IMR-90 (cell line): ENCODE data around the gene SLC12A8.

Experiments used
- BHLHE40 ChIP-seq: fragments of 150-350 bp; IDR thresholded peaks from 2 replicates; pipeline ENCODE4 v1.6.1; 2016; ENCODE audit warnings: mild to moderate bottlenecking, low read depth, low read length
- CEBPB ChIP-seq: IDR thresholded peaks from 2 replicates; pipeline ENCODE4 v1.6.1; 2012; ENCODE audit warnings: low read depth, low read length, improper control_type of control experiment
- CHD1 ChIP-seq: IDR thresholded peaks from 2 replicates; pipeline ENCODE4 v1.6.1; 2012; ENCODE audit warnings: low read depth, low read length, improper control_type of control experiment
- CTCF ChIP-seq: conservative IDR thresholded peaks from 2 replicates; pipeline ENCODE4 v1.5.1; 2012; ENCODE audit warnings: mild to moderate bottlenecking, low read depth, low read length, improper control_type of control experiment
- FOS ChIP-seq: fragments of 150-350 bp; IDR thresholded peaks from 2 replicates; pipeline ENCODE4 v1.6.1; 2016; ENCODE audit warnings: low read depth, low read length
- MAFK ChIP-seq: IDR thresholded peaks from 2 replicates; pipeline ENCODE4 v1.6.1; 2012; ENCODE audit warnings: low read depth, low read length, improper control_type of control experiment
- MAZ ChIP-seq: IDR thresholded peaks from 2 replicates; pipeline ENCODE4 v1.6.1; 2012; ENCODE audit warnings: low read depth, mild to moderate bottlenecking, low read length, improper control_type of control experiment, moderate library complexity, borderline replicate concordance
- NFE2L2 ChIP-seq: fragments of 150-350 bp; IDR thresholded peaks from 2 replicates; pipeline ENCODE4 v1.6.1; 2016; ENCODE audit warnings: low read depth, mild to moderate bottlenecking, low read length
- POLR2A ChIP-seq: IDR thresholded peaks from 2 replicates; pipeline ENCODE4 v1.6.1; 2012; ENCODE audit warnings: mild to moderate bottlenecking, low read depth, low read length
- RAD21 ChIP-seq: IDR thresholded peaks from 2 replicates; pipeline ENCODE4 v1.6.1; 2012; ENCODE audit warnings: low read length, improper control_type of control experiment
- RCOR1 ChIP-seq: IDR thresholded peaks from 2 replicates; pipeline ENCODE4 v1.6.1; 2012; ENCODE audit warnings: mild to moderate bottlenecking, low read length, improper control_type of control experiment; ENCODE audit not compliant: insufficient replicate concordance
- SMC3 ChIP-seq: fragments of 150-350 bp; IDR thresholded peaks from 2 replicates; pipeline ENCODE4 v1.6.1; 2016; ENCODE audit warnings: low read depth, mild to moderate bottlenecking, antibody characterized with exemption, low read length, moderate library complexity
- TF ChIP-seq, protein P1 (sequence below): fragments of 150-350 bp; IDR thresholded peaks from 2 replicates; pipeline ENCODE4 v1.6.1; 2016; ENCODE audit warnings: low read depth, mild to moderate bottlenecking, low read length, moderate library complexity, borderline replicate concordance
- TF ChIP-seq, protein P2 (sequence below): fragments of 150-350 bp; IDR thresholded peaks from 2 replicates; pipeline ENCODE4 v1.6.1; 2017; ENCODE audit warnings: mild to moderate bottlenecking, antibody characterized with exemption, low read length, low read depth

- TF ChIP-seq FOS (no peak), CEBPB (peak; percentile 80), POLR2A (no peak), CTCF (no peak), RAD21 (no peak), BHLHE40 (no peak), RCOR1 (peak; percentile 23), CHD1 (no peak), MAZ (no peak), NFE2L2 (no peak), SMC3 (no peak), MAFK (no peak)
- TF ChIP-seq, protein P1, sequence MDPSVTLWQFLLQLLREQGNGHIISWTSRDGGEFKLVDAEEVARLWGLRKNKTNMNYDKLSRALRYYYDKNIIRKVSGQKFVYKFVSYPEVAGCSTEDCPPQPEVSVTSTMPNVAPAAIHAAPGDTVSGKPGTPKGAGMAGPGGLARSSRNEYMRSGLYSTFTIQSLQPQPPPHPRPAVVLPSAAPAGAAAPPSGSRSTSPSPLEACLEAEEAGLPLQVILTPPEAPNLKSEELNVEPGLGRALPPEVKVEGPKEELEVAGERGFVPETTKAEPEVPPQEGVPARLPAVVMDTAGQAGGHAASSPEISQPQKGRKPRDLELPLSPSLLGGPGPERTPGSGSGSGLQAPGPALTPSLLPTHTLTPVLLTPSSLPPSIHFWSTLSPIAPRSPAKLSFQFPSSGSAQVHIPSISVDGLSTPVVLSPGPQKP: no peak
- TF ChIP-seq, protein P2, sequence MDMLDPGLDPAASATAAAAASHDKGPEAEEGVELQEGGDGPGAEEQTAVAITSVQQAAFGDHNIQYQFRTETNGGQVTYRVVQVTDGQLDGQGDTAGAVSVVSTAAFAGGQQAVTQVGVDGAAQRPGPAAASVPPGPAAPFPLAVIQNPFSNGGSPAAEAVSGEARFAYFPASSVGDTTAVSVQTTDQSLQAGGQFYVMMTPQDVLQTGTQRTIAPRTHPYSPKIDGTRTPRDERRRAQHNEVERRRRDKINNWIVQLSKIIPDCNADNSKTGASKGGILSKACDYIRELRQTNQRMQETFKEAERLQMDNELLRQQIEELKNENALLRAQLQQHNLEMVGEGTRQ: no peak
These were observed 132.9 kb downstream of the SLC12A8 start for GRCh38 chr3:125079675-125080045.
